Measurements from ENCODE around the gene CCDC197.

CCDC197 gene

DNA sequence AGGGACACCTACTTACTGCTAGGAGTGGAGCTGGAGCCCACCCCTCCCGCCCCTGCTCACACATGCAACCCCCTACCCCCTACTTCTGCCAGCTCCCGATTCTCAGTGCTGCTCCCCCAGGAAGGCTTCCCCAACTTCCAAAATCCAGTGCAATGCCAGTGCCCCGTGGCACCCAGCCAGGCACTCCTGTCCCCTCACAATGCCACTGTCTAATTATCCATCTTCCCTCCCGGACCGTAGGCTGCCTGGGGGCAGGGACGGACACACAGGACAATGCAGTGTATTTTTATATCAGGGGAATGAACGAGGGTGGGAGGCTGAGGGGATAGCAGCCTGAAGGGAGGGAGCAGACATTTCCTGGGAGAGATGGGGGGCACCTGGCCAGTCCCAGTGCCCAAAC lies 41.4 kb downstream of the CCDC197 start:
- Histone ChIP-seq H3K4me3 (IDR thresholded peaks at IDR 0.05; ENCODE audit: insufficient read depth, low read depth, low read length) (no peak overlapping the region), H3K4me2 (no peak overlapping the region), H2AFZ (ENCODE audit: low read depth) (no peak overlapping the region), H3K36me3 (ENCODE audit: insufficient read depth) (no peaks in the 10 kb centered on the region), H4K20me1 (ENCODE audit: insufficient read depth) (no peaks in the 10 kb centered on the region), H3K9ac (no peak overlapping the region), H3K27me3 (ENCODE audit: insufficient read depth, low read depth) (no peaks in the 10 kb centered on the region), H3K4me1 (ENCODE audit: low read depth, poor library complexity, severe bottlenecking) (no peaks in the 10 kb centered on the region), H3K27ac (no peak overlapping the region), H3K79me2 (ENCODE audit: insufficient read depth, low read depth) (no peaks in the 10 kb centered on the region)
- TF ChIP-seq, protein P1, sequence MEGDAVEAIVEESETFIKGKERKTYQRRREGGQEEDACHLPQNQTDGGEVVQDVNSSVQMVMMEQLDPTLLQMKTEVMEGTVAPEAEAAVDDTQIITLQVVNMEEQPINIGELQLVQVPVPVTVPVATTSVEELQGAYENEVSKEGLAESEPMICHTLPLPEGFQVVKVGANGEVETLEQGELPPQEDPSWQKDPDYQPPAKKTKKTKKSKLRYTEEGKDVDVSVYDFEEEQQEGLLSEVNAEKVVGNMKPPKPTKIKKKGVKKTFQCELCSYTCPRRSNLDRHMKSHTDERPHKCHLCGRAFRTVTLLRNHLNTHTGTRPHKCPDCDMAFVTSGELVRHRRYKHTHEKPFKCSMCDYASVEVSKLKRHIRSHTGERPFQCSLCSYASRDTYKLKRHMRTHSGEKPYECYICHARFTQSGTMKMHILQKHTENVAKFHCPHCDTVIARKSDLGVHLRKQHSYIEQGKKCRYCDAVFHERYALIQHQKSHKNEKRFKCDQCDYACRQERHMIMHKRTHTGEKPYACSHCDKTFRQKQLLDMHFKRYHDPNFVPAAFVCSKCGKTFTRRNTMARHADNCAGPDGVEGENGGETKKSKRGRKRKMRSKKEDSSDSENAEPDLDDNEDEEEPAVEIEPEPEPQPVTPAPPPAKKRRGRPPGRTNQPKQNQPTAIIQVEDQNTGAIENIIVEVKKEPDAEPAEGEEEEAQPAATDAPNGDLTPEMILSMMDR (conservative IDR thresholded peaks at IDR 0.05; ENCODE audit: low read depth, low read length) = no peak

DNA sequence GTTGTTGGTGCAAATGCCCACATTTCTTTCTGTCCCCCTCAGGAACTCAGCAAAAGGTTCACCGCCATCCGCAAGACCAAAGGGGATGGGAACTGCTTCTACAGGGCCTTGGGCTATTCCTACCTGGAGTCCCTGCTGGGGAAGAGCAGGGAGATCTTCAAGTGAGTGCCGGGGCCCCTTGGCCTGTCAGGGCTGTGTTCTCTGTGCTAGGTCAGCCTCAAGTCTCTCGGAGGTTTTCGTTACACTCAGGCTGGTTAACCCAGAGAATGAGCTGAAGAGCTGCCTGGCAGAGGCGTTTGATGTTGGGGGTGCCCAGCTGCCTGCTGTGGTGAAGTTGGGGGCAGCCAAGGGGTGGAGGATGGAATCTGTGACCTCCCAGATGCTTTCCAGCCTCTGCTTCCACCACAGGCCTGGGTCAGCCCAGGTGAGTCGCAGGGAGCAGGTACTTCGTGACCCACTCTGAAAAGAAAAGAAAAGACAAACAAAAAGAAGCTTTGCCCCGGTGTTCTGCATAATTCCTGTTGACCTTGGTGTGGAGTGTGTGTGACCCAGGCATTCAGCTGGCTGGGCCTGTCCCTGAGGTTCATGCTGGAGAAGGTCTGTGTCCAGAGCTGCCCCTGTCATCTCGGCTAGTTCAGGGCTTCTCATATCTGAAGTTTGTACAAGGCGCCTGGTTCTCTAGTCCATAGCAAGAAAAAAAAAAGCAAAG lies 42.0 kb downstream of the CCDC197 start:
- H3K27me3 ChIP-seq (ENCODE audit: insufficient read depth, low read depth) = no peaks in the 10 kb centered on the region
- H2AFZ ChIP-seq (ENCODE audit: low read depth) = no peak overlapping the region
- H3K9ac ChIP-seq = no peak overlapping the region
- H3K4me3 ChIP-seq (IDR thresholded peaks at IDR 0.05; ENCODE audit: insufficient read depth, low read depth, low read length) = no peak overlapping the region
- no peaks in the 10 kb centered on the region for H3K36me3 ChIP-seq (ENCODE audit: insufficient read depth)
- H3K27ac ChIP-seq = no peak overlapping the region
- no peaks in the 10 kb centered on the region for H3K79me2 ChIP-seq (ENCODE audit: insufficient read depth, low read depth)
- H4K20me1 ChIP-seq (ENCODE audit: insufficient read depth) = no peaks in the 10 kb centered on the region
- TF ChIP-seq, protein P1 (conservative IDR thresholded peaks at IDR 0.05; ENCODE audit: low read depth, low read length) = no peak
- no peaks in the 10 kb centered on the region for H3K4me1 ChIP-seq (ENCODE audit: low read depth, poor library complexity, severe bottlenecking)
- no peak overlapping the region for H3K4me2 ChIP-seq

DNA sequence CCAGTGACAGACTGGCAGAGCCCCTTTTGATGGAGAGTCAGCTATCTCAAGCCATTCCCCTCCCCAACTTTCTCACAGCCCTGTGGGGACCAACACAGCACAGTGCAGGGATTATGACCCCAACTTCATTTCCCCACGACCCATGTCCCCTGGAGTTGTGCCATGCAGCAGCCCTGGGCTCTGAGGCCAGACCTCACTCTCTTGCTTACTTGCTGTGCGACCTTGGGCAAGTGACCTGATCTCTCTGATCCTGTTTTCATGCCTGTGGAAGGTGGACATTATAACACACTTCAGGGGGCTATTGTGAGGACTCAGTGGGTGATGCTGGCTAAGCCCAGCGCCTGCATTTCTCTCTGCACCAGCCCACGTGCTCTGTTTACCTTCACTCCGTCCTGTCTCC lies 43.1 kb downstream of the CCDC197 start:
- Histone ChIP-seq H3K4me3 (IDR thresholded peaks at IDR 0.05; ENCODE audit: insufficient read depth, low read depth, low read length) (no peak overlapping the region), H3K79me2 (ENCODE audit: insufficient read depth, low read depth) (no peaks in the 10 kb centered on the region), H2AFZ (ENCODE audit: low read depth) (no peak overlapping the region), H4K20me1 (ENCODE audit: insufficient read depth) (no peaks in the 10 kb centered on the region), H3K9ac (no peak overlapping the region), H3K27ac (no peak overlapping the region), H3K27me3 (ENCODE audit: insufficient read depth, low read depth) (no peaks in the 10 kb centered on the region), H3K4me1 (ENCODE audit: low read depth, poor library complexity, severe bottlenecking) (no peaks in the 10 kb centered on the region), H3K36me3 (ENCODE audit: insufficient read depth) (no peaks in the 10 kb centered on the region), H3K4me2 (no peak overlapping the region)
- TF ChIP-seq, protein P1 (conservative IDR thresholded peaks at IDR 0.05; ENCODE audit: low read depth, low read length) = no peak

DNA sequence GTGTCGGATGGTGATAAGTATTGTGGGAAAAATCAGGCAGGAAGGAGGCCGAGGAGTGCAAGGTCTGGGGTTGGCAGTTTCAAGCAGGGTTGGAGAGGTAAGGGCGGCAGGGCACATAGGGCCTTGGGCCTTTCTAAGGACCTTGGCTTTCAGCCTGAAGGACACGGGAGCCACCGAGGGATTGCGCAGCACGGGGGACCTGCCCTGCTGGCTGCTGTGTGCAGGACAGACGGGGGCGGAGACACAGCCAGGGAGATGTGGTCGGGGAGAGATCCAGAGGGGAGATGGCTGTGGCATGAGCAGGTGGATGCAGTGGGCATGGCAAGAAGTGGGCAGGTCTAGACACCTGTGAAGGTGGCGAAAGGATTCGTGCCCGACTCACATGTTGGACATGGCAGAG lies 43.7 kb downstream of the CCDC197 start:
- Histone ChIP-seq H2AFZ (ENCODE audit: low read depth) (no peak overlapping the region), H3K79me2 (ENCODE audit: insufficient read depth, low read depth) (no peaks in the 10 kb centered on the region), H3K4me3 (IDR thresholded peaks at IDR 0.05; ENCODE audit: insufficient read depth, low read depth, low read length) (no peak overlapping the region), H3K27ac (no peak overlapping the region), H3K27me3 (ENCODE audit: insufficient read depth, low read depth) (no peaks in the 10 kb centered on the region), H4K20me1 (ENCODE audit: insufficient read depth) (no peaks in the 10 kb centered on the region), H3K4me1 (ENCODE audit: low read depth, poor library complexity, severe bottlenecking) (no peaks in the 10 kb centered on the region), H3K9ac (no peak overlapping the region), H3K36me3 (ENCODE audit: insufficient read depth) (no peaks in the 10 kb centered on the region), H3K4me2 (no peak overlapping the region)
- TF ChIP-seq, protein P1 (conservative IDR thresholded peaks at IDR 0.05; ENCODE audit: low read depth, low read length) = no peak

All from KMS-11 (cell line).